T-helper 1 cell treated with Interleukin-12 subunit alpha and Interleukin-12 subunit beta and Interleukin-4 antibody, amounts not matched to agents 30 ng/mL and 1 ng/mL, for 36 hours (primary cell): ENCODE measurements around the gene NXN. TPM values are rescaled to one million over a fixed set of nuclear protein-coding genes. Genes with fewer than 3 reads are reported as not detected.

Experiments used
- intact Hi-C: fragments of 100-400 bp; cut with micrococcal nuclease; formaldehyde crosslinking; loops from one replicate; pipeline ENCODE4 v1.15.1; 2024
- total RNA-seq: library from RNA; stranded (reverse); gene quantifications from 2 replicates; pipeline ENCODE4 v1.2.3, GENCODE V29; 2022

NXN gene
- total RNA-seq, 1 donor from 2014 or later, result 0.34 TPM

DNA sequence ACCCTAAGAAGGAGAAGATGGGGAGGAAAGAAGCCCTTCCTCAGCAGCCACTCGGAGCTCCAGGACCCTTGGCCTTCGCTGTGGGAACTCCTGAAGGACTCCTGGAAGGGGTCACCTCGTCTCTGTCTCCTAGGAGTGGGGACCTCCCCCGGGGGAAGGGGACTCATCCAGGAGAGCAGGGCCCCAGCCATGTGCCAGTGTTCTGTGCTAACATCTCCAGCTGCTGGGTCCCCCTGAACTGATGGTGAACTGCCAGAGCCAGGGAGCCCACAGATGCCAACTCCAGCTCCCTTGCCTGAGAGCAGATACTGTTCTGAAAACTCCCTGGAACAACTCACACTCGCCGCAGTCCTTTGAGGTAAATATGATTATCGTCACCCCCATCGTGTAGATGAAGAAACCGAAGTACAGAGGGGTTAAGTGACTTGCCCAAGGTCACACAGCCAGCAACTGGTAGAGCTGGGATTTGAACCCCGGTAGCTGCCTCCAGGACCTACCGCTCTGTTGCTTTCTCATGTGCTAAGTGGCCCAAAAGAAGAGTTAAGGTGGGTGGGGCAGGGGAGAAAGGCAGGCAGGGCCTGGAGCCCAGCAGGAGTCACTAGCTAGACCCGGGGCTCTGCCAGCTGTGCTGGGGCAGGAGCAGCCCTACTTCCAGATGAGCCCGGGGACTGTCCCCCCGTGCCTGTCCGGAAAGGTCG, 27.9 kb upstream of the NXN start:
- intact Hi-C loops, result no loop called here

DNA sequence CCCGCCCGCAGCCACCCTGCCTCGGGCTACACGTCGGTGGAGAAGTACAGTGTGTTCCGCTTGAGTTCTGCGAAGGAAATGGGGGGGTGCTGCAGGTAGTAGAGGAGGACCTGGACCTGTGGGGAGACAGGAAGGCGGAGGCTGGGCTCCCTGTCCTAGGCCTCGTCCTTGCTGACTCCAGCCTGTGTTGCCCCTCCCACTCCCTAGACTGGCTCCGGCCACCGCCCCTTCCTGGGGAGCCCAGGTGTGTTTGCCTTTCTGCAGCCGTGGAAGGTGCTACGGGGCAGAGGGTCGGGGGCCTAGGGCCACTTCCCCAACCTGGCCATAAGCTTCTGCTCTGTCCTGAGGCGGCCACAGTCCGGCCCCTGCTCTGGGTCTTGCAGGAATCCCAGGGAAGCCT, 26.5 kb upstream of the NXN start:
- intact Hi-C loops, result no loop called here

DNA sequence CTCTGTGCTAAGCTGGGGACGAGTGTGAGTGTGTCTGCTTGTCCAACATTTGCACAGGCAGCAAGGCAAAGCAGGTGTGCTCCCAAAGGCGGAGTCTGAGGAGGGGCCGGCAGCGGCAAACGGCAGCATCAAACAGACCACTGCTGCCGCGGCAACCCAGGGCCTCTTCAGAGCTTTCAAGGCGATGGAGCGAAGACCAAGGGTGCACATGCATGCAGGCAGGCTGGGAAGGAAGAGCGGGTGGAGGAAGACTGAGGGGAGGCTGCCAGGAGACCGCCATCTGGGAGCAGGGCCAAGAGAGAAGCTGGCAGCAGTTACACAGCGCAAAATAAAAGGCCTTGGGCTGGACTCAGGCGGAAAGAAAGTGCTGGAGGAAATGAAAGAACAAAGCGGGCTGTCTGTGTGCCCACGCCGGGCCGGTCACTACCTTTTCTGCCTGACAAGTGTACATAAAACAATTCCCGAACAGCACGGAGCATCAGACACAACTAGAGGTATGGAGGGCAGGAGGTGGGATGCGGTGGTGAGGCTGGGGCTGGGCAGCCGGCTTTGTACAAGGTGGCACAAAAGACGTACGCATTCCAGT, 25.9 kb upstream of the NXN start:
- intact Hi-C loops, result no loop called here

DNA sequence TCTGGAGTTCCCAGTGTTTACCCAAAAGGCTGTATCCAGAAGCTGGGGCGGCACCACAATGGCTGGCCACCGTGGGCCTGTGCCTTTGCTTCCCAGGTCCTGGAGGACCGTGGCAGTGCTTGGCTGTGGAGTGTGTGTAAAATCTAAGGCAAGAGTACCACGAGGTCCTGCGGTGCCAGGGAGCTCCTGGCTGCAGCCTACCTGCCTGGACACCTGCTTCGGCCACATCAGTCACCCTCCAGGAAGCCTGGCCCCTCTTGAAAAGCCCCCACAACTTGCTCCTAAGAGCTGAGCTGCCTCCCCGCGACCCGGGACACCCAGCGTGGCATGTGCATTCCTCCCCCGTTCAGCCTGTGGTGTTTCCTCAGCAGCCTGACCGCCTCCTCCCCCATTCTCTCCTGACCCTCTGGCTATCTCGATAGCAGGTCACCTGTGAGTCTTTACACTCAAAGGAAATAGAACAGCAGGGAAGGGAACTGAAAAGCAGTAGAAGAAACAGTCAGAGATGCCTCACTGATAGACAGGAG, 25.3 kb upstream of the NXN start:
- intact Hi-C loops, result no loop called here

DNA sequence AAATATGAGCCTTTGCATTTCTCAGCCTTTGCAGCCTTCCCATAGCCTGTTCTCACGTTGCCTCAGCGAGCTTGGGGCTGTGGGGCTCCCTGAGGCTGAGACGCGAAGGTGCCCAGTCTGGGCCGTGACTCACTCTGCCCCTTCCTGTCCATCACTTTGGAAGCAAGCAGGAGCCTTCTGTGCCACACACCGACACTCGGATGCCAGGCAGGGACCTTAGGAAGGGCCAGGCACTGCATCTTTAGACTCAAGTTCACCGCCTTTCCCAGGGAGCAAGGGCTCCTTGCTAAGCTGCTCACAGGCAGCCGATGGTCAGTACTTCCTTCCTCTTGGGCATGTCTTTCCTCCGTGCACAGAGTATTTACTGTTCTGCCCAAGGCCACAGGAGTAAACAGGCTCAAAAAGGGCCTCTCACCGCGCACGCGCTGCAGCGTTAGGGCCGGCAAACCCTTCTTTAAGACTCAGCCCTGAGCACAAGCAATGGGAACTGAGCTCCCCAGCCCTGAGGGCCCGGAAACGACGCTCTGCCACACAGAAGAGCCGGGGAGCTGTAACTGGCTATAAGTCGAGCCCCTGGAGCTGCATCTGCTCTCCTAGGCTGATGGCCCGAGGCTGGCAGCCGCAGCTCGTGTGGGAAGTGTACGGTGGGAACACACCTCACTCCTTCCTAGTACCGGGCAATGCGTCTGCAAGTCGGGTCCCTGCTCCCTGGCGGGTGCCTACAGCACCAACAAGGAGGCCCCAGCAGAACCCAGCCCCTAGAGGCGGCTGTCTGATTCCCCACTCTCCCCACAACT, 24.6 kb upstream of the NXN start:
- intact Hi-C loops, result no loop called here

DNA sequence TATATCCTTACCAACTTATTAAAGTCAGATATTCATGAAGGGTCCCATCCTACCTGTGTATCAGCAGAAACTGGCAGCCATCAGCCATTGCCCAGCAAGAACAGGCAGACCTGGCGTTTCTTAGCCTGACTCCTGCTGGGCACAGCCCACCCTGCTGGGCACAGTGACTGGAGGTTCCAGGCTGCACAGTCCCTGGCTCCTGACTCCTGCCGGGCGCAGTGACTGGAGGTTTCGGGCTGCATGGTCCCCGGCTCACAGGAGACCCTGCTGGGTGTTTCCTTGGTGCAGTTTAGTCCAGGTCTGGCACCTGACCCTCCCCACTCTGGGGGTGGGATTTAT, 24.0 kb upstream of the NXN start:
- intact Hi-C loops, result no loop called here

DNA sequence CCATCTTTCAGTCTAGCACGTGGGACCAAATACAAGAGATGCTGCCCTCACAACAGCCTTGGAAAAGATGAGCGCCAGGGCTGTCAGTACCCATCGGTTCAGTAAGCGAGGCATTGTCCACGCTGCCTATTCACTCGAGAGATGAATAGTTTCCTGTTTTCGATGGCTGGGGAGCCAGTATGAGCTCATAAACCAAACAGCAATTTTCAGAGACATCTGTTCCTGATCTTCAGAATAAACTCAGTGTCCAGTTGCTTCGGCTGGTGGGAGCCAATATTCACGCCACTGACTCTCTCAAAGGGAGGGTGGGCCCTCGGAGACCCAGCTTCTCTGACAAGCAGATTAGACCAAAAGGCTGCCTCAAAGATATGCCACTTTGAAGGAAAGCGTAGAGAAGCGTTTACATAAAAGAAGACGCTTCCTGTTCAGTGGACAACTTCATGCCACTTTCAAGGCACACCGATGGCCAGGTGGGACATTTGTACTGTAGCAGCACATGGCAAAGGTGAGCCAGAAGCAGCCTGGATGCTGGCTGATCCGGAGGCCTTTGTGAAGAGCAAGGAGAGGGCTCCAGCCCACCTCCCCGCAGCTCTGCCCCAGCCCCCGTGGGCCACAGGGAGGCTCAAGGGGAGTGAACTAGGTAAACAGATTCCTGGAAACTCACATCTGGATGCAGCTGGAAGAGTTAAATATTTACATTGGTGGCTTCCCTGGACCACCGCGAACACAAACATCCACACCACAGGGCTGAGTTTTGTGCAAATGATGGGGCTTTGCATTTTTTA, 23.4 kb upstream of the NXN start:
- intact Hi-C loops, result no loop called here

DNA sequence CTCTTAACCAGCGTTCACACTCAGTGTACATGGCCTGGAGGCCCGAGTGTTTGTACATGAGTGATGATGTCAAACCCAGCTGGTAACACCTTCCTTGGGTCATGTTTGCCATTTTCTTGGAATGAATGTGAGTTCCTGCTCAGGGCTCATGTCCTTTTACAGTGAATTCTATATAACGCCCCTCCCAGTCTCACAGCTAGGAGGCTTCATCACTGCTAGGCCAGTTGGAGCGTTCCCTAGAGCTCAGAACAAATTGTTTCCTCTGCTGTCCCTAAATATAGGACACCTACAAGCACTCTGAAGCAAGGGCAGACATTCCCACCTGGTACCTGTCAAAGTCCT, 22.8 kb upstream of the NXN start:
- intact Hi-C loops, result no loop called here

DNA sequence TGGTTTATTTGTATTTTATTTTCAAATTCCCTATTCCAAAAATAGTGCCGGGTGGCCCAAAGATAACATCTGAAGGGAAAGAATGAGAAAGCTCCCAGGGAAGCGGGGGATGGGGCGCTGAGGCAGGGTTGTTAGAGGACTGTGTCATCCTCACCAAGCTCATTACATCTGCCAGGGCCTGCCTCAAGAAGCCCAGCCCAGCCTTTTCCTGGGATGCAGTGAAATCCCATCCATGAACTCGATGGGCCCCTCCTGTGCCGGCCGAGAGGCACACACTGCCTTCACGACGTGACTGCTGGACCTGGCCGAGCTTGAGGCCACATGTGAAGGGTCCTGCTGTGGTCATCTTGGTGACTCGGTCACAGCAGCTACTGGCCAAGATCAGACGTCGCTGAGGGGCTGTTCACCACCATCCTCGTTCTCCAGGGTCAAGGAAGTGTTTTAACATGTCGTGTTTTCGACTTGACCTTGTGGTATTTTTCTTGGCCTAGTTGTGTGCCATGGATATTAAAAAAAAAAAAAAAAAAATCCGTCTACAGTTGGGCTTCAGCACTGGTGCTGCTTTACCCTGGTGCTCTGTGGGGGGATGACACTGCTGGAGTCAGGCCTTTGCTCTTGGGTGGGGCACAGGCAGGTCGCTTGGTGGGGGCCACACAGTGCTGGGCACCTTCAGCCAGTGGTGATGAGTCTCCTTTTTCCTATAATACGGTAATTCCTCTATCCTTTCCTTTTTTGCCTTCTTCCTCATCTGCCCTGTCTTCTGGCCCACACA, 22.2 kb upstream of the NXN start:
- intact Hi-C loops, result no loop called here

DNA sequence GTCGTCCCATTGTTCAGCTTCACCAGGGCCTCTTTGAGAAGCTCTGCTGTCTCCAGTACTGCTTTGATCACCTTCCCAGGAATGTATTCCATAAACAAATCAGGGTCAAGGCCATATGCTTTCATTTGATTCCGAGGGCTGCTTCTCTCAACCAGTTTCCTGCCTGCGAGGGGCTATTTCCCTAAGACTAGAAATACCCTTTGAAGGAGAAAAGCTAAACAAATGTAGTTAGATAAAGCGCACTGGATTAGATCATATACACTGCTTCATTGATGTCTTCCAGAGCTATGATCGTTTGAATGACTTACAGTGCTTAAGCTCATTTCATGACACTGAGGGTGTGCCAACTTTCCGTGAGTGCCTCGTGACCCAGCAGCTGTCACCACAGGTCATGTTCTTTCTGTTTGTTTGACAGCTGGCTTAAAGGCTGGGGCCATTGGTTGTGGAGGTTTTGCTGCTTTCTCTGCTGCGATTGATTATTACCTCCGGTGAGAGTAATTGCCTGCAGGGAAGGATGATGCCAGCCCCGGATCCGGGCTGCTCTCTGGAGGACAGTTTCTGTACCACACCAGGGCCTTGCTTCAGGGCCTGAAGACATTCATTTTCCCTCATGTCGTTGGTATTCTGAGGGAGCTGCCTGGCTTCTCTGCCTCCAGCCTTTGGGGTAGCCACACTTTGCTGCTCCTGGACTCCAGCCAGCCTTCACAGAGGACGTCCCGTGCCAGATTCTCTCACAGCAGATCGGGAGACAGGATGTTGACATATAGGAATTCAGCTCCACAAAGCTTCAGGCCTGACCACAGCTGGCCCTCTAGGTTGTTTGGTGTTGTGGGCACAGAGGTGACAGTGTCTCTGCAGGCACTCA, 21.3 kb upstream of the NXN start:
- intact Hi-C loops, result no loop called here

DNA sequence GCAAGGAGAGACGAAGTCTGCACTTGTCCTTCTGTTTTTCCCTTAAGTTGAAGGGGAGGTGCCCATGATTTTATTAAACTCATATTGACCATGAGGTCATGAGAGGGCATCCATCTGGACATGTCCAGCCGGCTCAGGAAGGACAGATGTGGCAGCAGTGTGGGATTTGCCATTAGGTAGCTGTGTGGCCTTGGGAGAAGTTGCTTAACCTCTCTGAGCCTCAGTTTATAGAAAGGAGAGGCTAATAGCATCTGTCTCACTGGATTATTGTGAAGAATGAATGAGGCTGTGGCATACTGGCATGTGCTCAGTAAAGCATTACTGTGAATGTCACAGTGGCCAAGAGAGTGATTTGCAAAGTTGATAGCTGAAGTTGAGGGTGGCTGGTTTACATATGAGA, 18.5 kb upstream of the NXN start:
- intact Hi-C loops, result loop anchor here (2.0 to 5.0 kb wide), 2 partner anchors 266 to 855 kb away; partner anchors contain the start of gene TLCD3A

DNA sequence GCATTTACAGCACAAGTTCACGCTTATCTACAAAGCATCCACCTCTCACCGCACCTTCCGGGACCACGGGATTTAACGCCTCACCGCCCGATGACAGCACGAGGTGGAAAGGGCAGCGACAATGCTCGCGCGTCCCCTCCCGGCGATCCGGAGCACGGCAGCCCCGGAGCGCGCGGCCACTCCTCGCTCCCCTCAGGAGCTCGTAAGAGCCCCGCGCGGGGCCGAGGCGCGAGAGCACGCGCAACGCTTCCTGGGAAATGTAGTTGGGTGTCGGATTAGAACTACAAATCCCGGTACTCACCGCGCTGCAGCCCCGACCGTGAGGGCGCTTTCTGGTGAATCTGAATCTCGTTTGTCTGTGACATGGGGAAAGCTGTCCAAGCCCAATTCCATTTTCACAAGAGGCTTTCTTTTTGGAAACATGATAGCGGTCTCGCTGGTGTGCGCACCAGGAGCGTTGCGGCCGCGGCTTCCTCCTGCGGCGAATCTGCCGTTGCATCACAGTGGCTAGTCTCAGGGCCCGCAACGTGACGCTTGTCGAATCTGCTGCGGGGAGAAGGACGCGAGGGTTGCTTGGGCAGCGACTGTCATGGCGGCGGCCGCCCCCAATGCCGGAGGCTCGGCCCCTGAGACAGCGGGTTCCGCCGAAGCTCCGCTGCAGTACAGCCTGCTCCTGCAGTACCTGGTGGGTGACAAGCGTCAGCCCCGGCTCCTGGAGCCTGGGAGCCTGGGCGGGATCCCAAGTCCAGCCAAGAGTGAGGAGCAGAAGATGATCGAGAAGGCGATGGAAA, 17.2 kb upstream of the NXN start, which contains the start of gene TIMM22:
TSS of gene TIMM22 (plus strand) at position 576 of the 791 bp plus-strand sequence. CDS start at position 590, 14 bp downstream.
- intact Hi-C loops, result loop anchor here (1.0 to 5.0 kb wide), 7 partner anchors 15 to 586 kb away; partner anchors contain the start of genes GEMIN4, GLOD4, MRM3 and TLCD3A

DNA sequence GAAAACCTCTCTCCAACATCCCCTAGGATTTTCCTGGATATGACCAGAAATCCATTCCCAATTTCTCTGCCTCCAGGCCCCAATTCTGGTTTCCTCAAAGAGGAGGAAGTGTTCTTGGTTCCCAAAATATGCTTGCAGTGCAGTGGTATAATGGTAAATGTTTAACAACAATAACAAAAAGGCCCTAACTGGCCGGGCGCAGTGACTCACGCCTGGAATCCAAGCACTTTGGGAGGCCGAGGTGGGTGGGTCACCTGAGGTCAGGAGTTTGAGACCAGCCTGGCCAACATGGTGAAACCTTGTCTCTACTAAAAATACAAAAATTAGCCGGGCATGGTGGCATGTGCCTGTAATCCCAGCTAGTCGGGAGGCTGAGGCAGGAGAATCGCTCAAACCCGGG, 15.7 kb upstream of the NXN start:
- intact Hi-C loops, result loop anchor here (5.0 kb wide), 1 partner anchor 263 kb away; the partner anchor contains the start of gene TLCD3A

DNA sequence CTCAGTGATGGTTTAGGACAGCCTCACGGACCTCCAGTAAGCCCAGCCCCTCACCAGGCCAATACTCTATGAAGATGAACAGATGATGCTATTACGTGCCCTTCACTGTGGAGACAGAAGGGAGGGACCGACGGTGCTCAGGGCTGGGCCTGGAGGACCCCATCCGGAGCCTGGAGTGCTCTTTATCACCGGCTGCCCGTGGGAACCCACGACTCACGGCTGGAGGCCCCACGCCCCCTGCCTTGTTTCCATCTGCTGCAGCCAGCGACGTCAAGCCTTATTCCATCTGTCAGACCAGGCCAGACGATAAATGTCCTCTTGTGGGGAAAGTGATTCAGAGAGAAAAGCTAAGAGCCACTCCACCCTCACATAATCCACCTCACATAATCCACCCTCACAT, 13.4 kb upstream of the NXN start:
- intact Hi-C loops, result no loop called here

DNA sequence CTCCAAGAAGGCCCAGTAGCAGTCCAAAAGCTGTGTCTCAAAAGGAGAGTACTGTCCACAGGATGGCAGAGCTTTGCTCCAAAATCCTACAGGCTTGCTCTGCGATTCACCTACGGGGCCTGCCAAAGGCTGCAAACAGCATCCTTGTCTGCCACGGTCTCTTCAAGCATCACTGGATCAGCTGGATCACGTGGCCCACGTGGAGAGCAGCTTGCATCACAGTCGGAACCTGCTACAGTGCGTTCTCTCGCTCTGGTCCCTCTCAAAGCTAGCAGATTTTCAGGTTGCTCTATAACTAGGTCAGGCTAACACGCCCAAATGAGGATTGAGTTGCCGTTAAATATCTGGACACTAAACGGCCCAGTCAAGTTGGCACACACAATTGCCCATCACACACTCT, 9.0 kb upstream of the NXN start:
- intact Hi-C loops, result no loop called here

DNA sequence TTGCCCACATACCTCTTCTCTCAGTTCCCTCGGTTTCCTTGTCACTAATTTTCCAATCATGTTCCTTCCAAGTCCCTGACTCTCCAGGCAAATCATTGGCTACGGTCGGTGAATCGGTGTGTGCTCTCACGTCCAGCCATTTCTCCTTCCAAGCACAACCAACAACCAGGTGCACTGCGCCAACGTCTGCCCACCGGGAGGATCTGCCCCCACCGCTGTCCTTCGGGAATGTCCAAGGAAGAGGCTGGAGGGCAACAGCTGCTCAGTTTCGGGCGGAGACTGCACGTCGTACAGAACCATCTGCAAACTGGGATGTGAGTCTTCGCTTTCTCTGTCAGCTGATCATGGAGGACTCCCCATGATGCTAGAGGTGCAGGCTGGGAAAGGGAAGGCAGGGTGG, 8.4 kb upstream of the NXN start:
- intact Hi-C loops, result no loop called here

DNA sequence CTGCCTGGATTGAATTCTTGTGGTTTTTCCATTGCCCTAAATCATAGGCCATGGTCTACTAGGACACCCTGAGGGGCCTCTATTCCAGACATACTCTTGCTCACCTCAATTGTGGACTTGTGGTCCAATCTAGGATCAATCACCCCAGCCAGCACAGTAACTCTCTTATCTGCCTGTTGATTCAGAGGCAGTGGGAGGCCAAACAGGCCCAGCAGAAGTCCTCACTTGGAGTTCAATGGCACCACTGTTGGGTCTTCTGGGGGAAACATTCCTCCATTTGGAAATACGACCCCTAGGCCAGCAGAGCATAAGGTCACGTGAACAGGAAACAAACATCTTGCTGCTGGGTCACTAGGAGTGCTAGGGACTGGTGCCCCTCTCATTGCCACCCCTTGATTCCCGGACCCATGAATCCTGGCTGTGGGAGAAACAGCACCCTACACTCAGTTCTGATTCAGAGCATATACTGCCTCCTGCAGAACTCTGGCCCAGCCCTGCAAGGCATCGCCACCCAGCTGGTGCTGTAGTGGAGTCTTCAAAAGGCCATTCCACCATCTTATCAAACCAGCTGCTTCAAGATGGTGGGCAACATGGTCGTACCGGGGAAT, 6.8 kb upstream of the NXN start:
- intact Hi-C loops, result no loop called here

DNA sequence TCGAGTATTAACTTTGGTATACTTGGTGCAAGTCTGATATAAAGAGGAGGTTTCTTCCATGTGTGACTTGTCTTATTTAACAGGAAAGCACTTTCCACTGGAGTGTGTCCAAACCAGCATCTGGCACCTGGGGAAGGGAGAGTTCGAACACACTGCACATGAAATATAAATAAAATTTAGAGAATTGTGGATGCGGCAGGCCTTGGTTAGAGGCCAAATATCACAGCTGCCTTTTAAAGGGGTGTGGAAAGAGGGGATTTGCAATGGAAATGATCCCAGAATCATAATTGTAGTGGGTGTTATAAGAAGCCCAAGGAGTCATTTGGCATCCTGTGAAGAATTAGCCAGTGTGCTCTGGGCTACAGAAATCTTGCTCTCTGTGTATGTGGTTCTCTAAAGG, 4.3 kb upstream of the NXN start:
- intact Hi-C loops, result no loop called here
